Left lung (tissue), 10 donors: ENCODE measurements around the gene CAT. TPM values are rescaled to one million over a fixed set of nuclear protein-coding genes. Genes with fewer than 3 reads are reported as not detected.

Source experiments
- ATAC-seq: fragments of 200-7000 bp; cut with Tn5 transposase; one replicate; pipeline ENCODE4 v1.9.1; 2020; ENCODE audit warnings: moderate library complexity
- DNase-seq, 4 donors: peaks; one replicate each; pipeline ENCODE4 v3.0.0-alpha.2; 2013 to 2020
- H3K27ac ChIP-seq, 2 donors: fragments of 200-600 bp; sonication (generic) in 1 of 2; one replicate each; pipeline versions ENCODE4 v1.5.0 to v1.8.0; 2020 to 2021
- H3K27me3 ChIP-seq, 2 donors: fragments of 200-600 bp; sonication (generic) in 1 of 2; one replicate each; pipeline versions ENCODE4 v1.5.0 to v1.8.0; 2020 to 2021
- H3K36me3 ChIP-seq, 2 donors: fragments of 200-600 bp; sonication (generic) in 1 of 2; one replicate each; pipeline versions ENCODE4 v1.5.0 to v1.8.0; 2020 to 2021
- H3K4me1 ChIP-seq, 2 donors: fragments of 200-600 bp; one replicate each; pipeline ENCODE4 v1.8.0; 2021
- H3K4me3 ChIP-seq, 2 donors: fragments of 200-600 bp; sonication (generic) in 1 of 2; one replicate each; pipeline versions ENCODE4 v1.5.0 to v1.8.0; 2020 to 2021; ENCODE audit warnings: mild to moderate bottlenecking in 1 of 2
- H3K9me3 ChIP-seq, 2 donors: fragments of 200-600 bp; sonication (generic) in 1 of 2; one replicate each; pipeline versions ENCODE4 v1.5.0 to v1.8.0; 2020 to 2021
- intact Hi-C, 2 donors: fragments of 100-400 bp; cut with DNase I; formaldehyde crosslinking; loops; one replicate each; pipeline versions ENCODE4 v1.11.2 to v1.14.2; 2022
- polyA plus RNA-seq, 6 donors: library from polyadenylated mRNA; unstranded; fragments of 120-200 nt; gene quantifications; one replicate each; pipeline ENCODE4 v1.2.1, GENCODE V29; 2013; ENCODE audit not compliant: insufficient read length in 6 of 6
- total RNA-seq, 2 donors: library from RNA; stranded (reverse); fragmentation: NEBNext Ultra II Directional; extraction: Animal tissue kit (Norgen Biotek cat#: 25700); gene quantifications; one replicate each; pipeline ENCODE4 v1.2.1, GENCODE V29; 2021
- TF ChIP-seq, protein P1 (sequence below), 2 donors: fragments of 200-600 bp; sonication (generic) in 1 of 2; IDR thresholded peaks; one replicate each; pipeline versions ENCODE4 v1.5.0 to v1.8.0; 2021; ENCODE audit warnings: antibody characterized with exemption in 2 of 2
- donor health status: DM: no; HTN: yes; CAD: no.
- donor health status: DM: no; HTN: no; CAD: no.

Gene CAT
- total and polyA plus RNA-seq, 8 donors: 146 to 247 (median 213) TPM

DNA sequence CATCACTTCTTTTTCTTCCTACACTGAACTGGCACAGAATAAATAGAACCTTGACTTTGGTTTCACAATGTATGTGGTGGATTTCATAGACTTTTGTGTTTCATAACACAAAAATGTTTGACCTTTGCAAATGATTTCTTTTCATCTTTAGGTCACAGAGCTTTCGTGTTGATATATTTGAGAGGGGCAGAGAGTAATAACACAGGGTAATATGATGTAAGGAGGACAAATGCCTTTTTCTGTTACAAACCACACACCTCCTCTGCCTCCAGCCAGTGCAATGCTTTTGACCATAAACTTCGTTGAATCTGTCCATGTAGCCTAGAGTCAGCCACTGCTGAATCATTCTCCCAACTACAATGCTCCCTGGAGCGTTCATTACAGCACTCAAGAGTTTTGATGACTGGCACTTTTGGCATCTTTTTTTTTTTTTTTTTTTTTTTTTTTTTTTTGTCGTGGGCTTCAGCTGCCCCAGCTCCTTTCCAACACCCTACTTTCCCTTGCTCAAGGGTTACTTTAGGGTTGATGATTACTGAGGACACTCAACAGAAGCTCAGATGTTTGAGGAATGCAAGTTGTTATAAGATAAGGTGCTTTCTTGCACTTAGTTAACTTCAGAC lies 11.4 kb upstream of the CAT start:
- Histone ChIP-seq H3K4me3 (no peak overlapping the region), H3K27me3 (no peaks in the 10 kb centered on the region), H3K36me3 (no peaks in the 10 kb centered on the region), H3K9me3 (no peaks in the 10 kb centered on the region), H3K4me1 (peaks cover 13 to 60% of the 10 kb centered on the region in 2 donors), H3K27ac (peak overlapping the region; percentile 41 to 83)
- DNase-seq: peak in 1 of 4 donors; percentile 53
- peak; percentile 87 for ATAC-seq
- TF ChIP-seq, protein P1, sequence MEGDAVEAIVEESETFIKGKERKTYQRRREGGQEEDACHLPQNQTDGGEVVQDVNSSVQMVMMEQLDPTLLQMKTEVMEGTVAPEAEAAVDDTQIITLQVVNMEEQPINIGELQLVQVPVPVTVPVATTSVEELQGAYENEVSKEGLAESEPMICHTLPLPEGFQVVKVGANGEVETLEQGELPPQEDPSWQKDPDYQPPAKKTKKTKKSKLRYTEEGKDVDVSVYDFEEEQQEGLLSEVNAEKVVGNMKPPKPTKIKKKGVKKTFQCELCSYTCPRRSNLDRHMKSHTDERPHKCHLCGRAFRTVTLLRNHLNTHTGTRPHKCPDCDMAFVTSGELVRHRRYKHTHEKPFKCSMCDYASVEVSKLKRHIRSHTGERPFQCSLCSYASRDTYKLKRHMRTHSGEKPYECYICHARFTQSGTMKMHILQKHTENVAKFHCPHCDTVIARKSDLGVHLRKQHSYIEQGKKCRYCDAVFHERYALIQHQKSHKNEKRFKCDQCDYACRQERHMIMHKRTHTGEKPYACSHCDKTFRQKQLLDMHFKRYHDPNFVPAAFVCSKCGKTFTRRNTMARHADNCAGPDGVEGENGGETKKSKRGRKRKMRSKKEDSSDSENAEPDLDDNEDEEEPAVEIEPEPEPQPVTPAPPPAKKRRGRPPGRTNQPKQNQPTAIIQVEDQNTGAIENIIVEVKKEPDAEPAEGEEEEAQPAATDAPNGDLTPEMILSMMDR (IDR thresholded peaks at IDR 0.05): no peak
- intact Hi-C loops: no loop called here

DNA sequence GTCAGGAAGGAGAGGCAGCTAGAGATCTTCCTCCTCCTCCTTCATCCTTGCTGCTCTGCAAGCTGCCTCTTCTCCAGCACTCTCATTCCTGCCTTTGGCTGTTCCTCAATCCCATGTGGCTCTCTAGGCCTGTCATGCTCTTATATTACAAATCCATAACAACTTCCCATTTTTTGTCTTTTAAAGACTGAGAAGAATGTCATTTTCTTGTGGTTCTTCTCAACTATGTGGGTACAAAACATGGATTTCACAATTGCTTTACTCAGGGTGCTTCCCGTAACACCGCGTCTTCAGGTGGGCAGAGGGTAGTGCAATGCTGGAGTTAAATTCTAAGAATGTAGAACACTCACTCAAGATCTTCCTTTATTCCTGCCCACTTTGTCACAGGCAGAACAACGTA lies 6.8 kb upstream of the CAT start:
- no peak for DNase-seq
- no peaks in the 10 kb centered on the region for H3K9me3 ChIP-seq
- intact Hi-C loops: no loop called here
- H3K27me3 ChIP-seq: no peaks in the 10 kb centered on the region
- TF ChIP-seq, protein P1 (IDR thresholded peaks at IDR 0.05): no peak
- H3K4me3 ChIP-seq: no peak overlapping the region
- H3K36me3 ChIP-seq: no peaks in the 10 kb centered on the region
- H3K27ac ChIP-seq: peak overlapping the region in 1 of 2 donors; percentile 66
- H3K4me1 ChIP-seq: peaks cover 7 to 30% of the 10 kb centered on the region in 2 donors
- ATAC-seq: no peak

DNA sequence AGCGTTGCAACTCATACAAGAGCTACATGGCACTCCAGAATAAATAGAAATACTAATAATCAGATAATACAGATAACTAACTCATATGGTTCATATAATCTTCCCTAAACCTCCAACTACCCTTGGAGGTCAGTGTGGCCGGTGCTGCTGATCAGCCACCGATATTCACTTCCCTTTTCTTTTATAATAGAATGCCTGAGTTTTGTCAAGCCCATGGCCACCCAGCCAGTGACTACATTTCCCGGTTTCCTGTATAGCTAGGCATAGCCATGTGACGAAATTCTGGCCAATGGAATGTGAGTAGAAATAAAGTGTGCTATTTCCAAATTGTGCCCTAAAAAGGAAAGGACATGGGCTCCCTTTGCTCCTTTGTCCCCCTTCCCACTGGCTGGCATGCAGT lies 5.9 kb upstream of the CAT start:
- Histone ChIP-seq H3K4me3 (no peak overlapping the region), H3K36me3 (no peaks in the 10 kb centered on the region), H3K4me1 (peaks cover 3 to 30% of the 10 kb centered on the region in 2 donors), H3K27me3 (no peaks in the 10 kb centered on the region), H3K27ac (peak overlapping the region in 1 of 2 donors; percentile 66), H3K9me3 (no peaks in the 10 kb centered on the region)
- intact Hi-C loops: no loop called here
- ATAC-seq (no peak), DNase-seq (no peak)
- TF ChIP-seq, protein P1 (IDR thresholded peaks at IDR 0.05): no peak

DNA sequence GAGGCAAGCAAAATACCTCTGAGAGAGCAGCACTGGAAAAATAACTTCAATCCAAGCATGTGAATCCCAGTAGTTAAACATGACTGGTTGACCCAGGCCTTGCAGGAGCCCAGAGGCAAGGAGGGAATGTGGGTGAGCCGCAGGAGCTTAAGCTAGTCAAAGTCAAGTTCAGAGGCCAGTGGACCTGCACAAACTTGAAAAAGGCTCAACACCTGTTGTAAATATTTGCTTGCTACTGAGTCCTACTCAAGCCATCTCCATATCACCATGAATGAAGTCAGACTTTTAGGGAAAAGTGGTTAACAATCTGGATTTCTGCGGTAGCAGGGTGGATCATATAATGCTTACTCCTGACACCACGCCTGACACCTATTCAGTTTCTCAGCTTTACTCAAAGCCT lies 4.8 kb upstream of the CAT start:
- intact Hi-C loops: no loop called here
- ATAC-seq: peak; percentile 28
- no peak overlapping the region for H3K27ac ChIP-seq

More for the DNA sequence above, 4.8 kb upstream of the CAT start:
- Histone ChIP-seq H3K4me3 (no peak overlapping the region), H3K9me3 (no peaks in the 10 kb centered on the region), H3K4me1 (peaks cover 3 to 34% of the 10 kb centered on the region in 2 donors), H3K36me3 (no peaks in the 10 kb centered on the region), H3K27me3 (no peaks in the 10 kb centered on the region)
- TF ChIP-seq, protein P1 (IDR thresholded peaks at IDR 0.05): no peak
- no peak for DNase-seq
